ENCODE results near the gene MED12. TPM values are rescaled to one million over a fixed set of nuclear protein-coding genes. Genes with fewer than 3 reads are reported as not detected.

Gene MED12
- total and polyA plus RNA-seq, 10 of the 15 experiments (the other 5 are each of a cell fraction or from before 2014, with no cell fraction given): 0.68 to 28.5 (median 13.7) TPM

DNA sequence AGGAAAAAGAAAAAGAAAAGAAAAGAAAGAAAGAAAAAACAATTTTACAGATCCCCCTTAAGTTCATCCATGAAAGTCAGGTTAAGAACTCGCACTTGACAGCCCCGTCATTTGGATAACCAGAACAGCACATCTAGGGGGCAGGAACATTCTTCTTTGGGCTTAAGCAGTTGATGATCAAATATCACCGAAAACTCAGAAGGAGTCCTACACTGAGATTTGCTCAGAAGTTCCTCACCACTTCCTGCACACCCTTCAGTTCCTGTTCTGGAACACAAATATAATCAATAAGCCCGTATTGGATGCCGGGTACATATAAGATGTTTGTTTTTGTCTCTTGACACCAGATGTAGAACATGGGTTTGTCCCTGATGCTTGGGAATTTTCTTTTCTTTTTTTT, 40.9 kb downstream of the MED12 start (continued):
- TF ChIP-seq, protein P1, sequence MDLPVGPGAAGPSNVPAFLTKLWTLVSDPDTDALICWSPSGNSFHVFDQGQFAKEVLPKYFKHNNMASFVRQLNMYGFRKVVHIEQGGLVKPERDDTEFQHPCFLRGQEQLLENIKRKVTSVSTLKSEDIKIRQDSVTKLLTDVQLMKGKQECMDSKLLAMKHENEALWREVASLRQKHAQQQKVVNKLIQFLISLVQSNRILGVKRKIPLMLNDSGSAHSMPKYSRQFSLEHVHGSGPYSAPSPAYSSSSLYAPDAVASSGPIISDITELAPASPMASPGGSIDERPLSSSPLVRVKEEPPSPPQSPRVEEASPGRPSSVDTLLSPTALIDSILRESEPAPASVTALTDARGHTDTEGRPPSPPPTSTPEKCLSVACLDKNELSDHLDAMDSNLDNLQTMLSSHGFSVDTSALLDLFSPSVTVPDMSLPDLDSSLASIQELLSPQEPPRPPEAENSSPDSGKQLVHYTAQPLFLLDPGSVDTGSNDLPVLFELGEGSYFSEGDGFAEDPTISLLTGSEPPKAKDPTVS (IDR thresholded peaks at IDR 0.05; ENCODE audit: low read depth, low read length): no peak

- no peak for ATAC-seq
- no peak overlapping the region for H3K9ac ChIP-seq (ENCODE audit: control insufficient read depth, insufficient read depth, low read length)
- H3K4me3 ChIP-seq: no peak overlapping the region
- 55% methylated on average over 3 of the region's 3 CpGs for WGBS (ENCODE audit: insufficient coverage, insufficient replicate concordance, low lambda C conversion rate, missing lambda C conversion rate)
- H3K27me3 ChIP-seq (replicated peaks in 1 of 2; ENCODE audit: control insufficient read depth in 2 of 2, insufficient read depth in 2 of 2, low read length in 1 of 2): no peaks in the 10 kb centered on the region
- no peaks in the 10 kb centered on the region for H4K20me1 ChIP-seq (ENCODE audit: control insufficient read depth, insufficient read depth)
- SMC1A ChIA-PET (ENCODE audit: uncharacterized antibody, unreplicated experiment): no interaction called here
- no peaks in the 10 kb centered on the region for H3K4me1 ChIP-seq (ENCODE audit: control insufficient read depth, insufficient read depth, low read length)
- H3K9me3 ChIP-seq (replicated peaks; ENCODE audit: control insufficient read depth, insufficient read depth, low read length): no peaks in the 10 kb centered on the region
- POLR2A ChIA-PET: interaction anchor here (0.7 kb wide), 1 partner anchor 1473 kb away, joined by 4 read pairs; no protein-coding TSS in a partner anchor
- no peak for TF ChIP-seq SMC3 (IDR thresholded peaks at IDR 0.05; ENCODE audit: borderline replicate concordance, low read length)
- no peak for TF ChIP-seq JUND (IDR thresholded peaks at IDR 0.05; ENCODE audit: low read depth, low read length)
- TF ChIP-seq SIN3A (IDR thresholded peaks at IDR 0.05; ENCODE audit: low read depth, low read length): no peak
- TF ChIP-seq SUZ12 (IDR thresholded peaks at IDR 0.05; ENCODE audit: unreplicated experiment): no peak
- TF ChIP-seq CEBPB (IDR thresholded peaks at IDR 0.05; ENCODE audit: borderline replicate concordance in 1 of 2, low read depth in 2 of 2, low read length in 2 of 2): no peak
- TF ChIP-seq NFXL1 (IDR thresholded peaks at IDR 0.05; ENCODE audit: borderline replicate concordance): no peak
- no peak overlapping the region for H3K4me2 ChIP-seq (ENCODE audit: control insufficient read depth, insufficient read depth)
- no peaks in the 10 kb centered on the region for H3K79me2 ChIP-seq (ENCODE audit: control insufficient read depth, insufficient read depth, low read length)
- intact Hi-C loops (cut with micrococcal nuclease; ENCODE audit: unreplicated experiment) (no loop called here), in situ Hi-C loops (cut with MboI) (no loop called here)
- H2AFZ ChIP-seq (ENCODE audit: control insufficient read depth, low read depth, low read length): no peak overlapping the region
- DNase-seq (ENCODE audit: low read depth, low spot score): no peak
- RAD21 ChIA-PET (ENCODE audit: unreplicated experiment): no interaction called here
- no TSS peak for BruUV-seq (replicated peaks)
- CTCF ChIA-PET: no interaction called here
- FAIRE-seq: no peak
- H3K36me3 ChIP-seq (ENCODE audit: control insufficient read depth in 2 of 2, insufficient read depth in 2 of 2, low read length in 1 of 2): no peaks in the 10 kb centered on the region; a peak in 2 of 4 replicates
- no peak overlapping the region for H3K27ac ChIP-seq (ENCODE audit: control insufficient read depth, insufficient read depth)
These were observed 42.1 kb downstream of the MED12 start for GRCh38 chrX:71160475-71160874.
